ENCODE measurements around the gene TMEM87B.

TMEM87B gene

GRCh38 chr2:112159454-112159921 lies 104.4 kb downstream of the TMEM87B start:
- DNase-seq: no peak
- Mint-ChIP-seq H3K36me3 (no peaks in the 10 kb centered on the region), H3K4me3 (no peak overlapping the region), H3K4me1 (peaks cover 19% of the 10 kb centered on the region in 2 donors), H3K9me3 (peaks cover 0 to 2% of the 10 kb centered on the region in 2 donors), H3K27ac (peak overlapping the region; percentile 32), H3K27me3 (no peaks in the 10 kb centered on the region)
- ATAC-seq (replicated peaks): peak in 1 of 2 donors; percentile 50

GRCh38 chr2:112160283-112161250 lies 105.5 kb downstream of the TMEM87B start:
- H3K9me3 Mint-ChIP-seq: peaks cover 0 to 2% of the 10 kb centered on the region in 2 donors
- H3K27me3 Mint-ChIP-seq: no peaks in the 10 kb centered on the region
- no peak for ATAC-seq (replicated peaks)
- no peaks in the 10 kb centered on the region for H3K36me3 Mint-ChIP-seq
- peak overlapping the region in 1 of 2 donors; percentile 29 for H3K4me3 Mint-ChIP-seq
- H3K4me1 Mint-ChIP-seq: peaks cover 13 to 15% of the 10 kb centered on the region in 2 donors
- H3K27ac Mint-ChIP-seq: peak overlapping the region; percentile 56
- DNase-seq: no peak

- H3K9me3 Mint-ChIP-seq: peaks cover 0 to 2% of the 10 kb centered on the region in 2 donors
- peaks cover 3 to 4% of the 10 kb centered on the region in 2 donors for H3K4me1 Mint-ChIP-seq
- DNase-seq: no peak
- no peaks in the 10 kb centered on the region for H3K27me3 Mint-ChIP-seq
- ATAC-seq (replicated peaks): no peak
- no peaks in the 10 kb centered on the region for H3K36me3 Mint-ChIP-seq
- H3K27ac Mint-ChIP-seq: no peak overlapping the region
- no peak overlapping the region for H3K4me3 Mint-ChIP-seq
Measured at GRCh38 chr2:112161431-112162145, 106.5 kb downstream of the TMEM87B start.

GRCh38 chr2:112162341-112162740 lies 107.3 kb downstream of the TMEM87B start:
- Mint-ChIP-seq H3K27me3 (no peaks in the 10 kb centered on the region), H3K27ac (no peak overlapping the region), H3K9me3 (peaks cover 0 to 2% of the 10 kb centered on the region in 2 donors), H3K4me1 (peaks cover 0 to 2% of the 10 kb centered on the region in 2 donors), H3K36me3 (no peaks in the 10 kb centered on the region), H3K4me3 (no peak overlapping the region)
- DNase-seq (no peak), ATAC-seq (replicated peaks) (no peak)

GRCh38 chr2:112162956-112163355 lies 107.9 kb downstream of the TMEM87B start:
- ATAC-seq (replicated peaks): no peak
- H3K9me3 Mint-ChIP-seq: peaks cover 0 to 2% of the 10 kb centered on the region in 2 donors
- no peaks in the 10 kb centered on the region for H3K27me3 Mint-ChIP-seq
- no peak for DNase-seq
- H3K4me1 Mint-ChIP-seq: peaks cover 0 to 2% of the 10 kb centered on the region in 2 donors
- no peaks in the 10 kb centered on the region for H3K36me3 Mint-ChIP-seq
- no peak overlapping the region for H3K4me3 Mint-ChIP-seq
- H3K27ac Mint-ChIP-seq: no peak overlapping the region

GRCh38 chr2:112163541-112163981 lies 108.5 kb downstream of the TMEM87B start:
- H3K9me3 Mint-ChIP-seq: peaks cover 0 to 2% of the 10 kb centered on the region in 2 donors
- peak overlapping the region; percentile 73 for H3K27ac Mint-ChIP-seq
- no peaks in the 10 kb centered on the region for H3K27me3 Mint-ChIP-seq
- peaks cover 0 to 2% of the 10 kb centered on the region in 2 donors for H3K4me1 Mint-ChIP-seq
- no peak overlapping the region for H3K4me3 Mint-ChIP-seq
- ATAC-seq (replicated peaks) (no peak), DNase-seq (no peak)
- no peaks in the 10 kb centered on the region for H3K36me3 Mint-ChIP-seq

GRCh38 chr2:112164876-112165275 lies 109.8 kb downstream of the TMEM87B start:
- peaks cover 0 to 2% of the 10 kb centered on the region in 2 donors for H3K4me1 Mint-ChIP-seq
- DNase-seq: no peak
- no peaks in the 10 kb centered on the region for H3K36me3 Mint-ChIP-seq
- H3K9me3 Mint-ChIP-seq: peaks cover 0 to 2% of the 10 kb centered on the region in 2 donors
- H3K27me3 Mint-ChIP-seq: peaks cover 0 to 5% of the 10 kb centered on the region in 2 donors
- no peak overlapping the region for H3K4me3 Mint-ChIP-seq
- no peak for ATAC-seq (replicated peaks)
- H3K27ac Mint-ChIP-seq: no peak overlapping the region

- DNase-seq (no peak), ATAC-seq (replicated peaks) (no peak)
- Mint-ChIP-seq H3K4me3 (no peak overlapping the region), H3K36me3 (no peaks in the 10 kb centered on the region), H3K9me3 (peaks cover 0 to 1% of the 10 kb centered on the region in 2 donors), H3K4me1 (peaks cover 0 to 2% of the 10 kb centered on the region in 2 donors), H3K27me3 (peaks cover 0 to 5% of the 10 kb centered on the region in 2 donors), H3K27ac (no peak overlapping the region)
Measured at GRCh38 chr2:112165296-112165695, 110.2 kb downstream of the TMEM87B start.

- no peaks in the 10 kb centered on the region for H3K9me3 Mint-ChIP-seq
- no peak overlapping the region for H3K4me3 Mint-ChIP-seq
- DNase-seq: no peak
- ATAC-seq (replicated peaks): no peak
- H3K27me3 Mint-ChIP-seq: peaks cover 0 to 5% of the 10 kb centered on the region in 2 donors
- H3K27ac Mint-ChIP-seq: no peak overlapping the region
- no peaks in the 10 kb centered on the region for H3K4me1 Mint-ChIP-seq
- no peaks in the 10 kb centered on the region for H3K36me3 Mint-ChIP-seq
Measured at GRCh38 chr2:112166806-112167499, 111.9 kb downstream of the TMEM87B start.

- H3K27me3 Mint-ChIP-seq: peaks cover 0 to 5% of the 10 kb centered on the region in 2 donors
- H3K4me3 Mint-ChIP-seq: no peak overlapping the region
- no peaks in the 10 kb centered on the region for H3K36me3 Mint-ChIP-seq
- no peaks in the 10 kb centered on the region for H3K4me1 Mint-ChIP-seq
- no peaks in the 10 kb centered on the region for H3K9me3 Mint-ChIP-seq
- no peak for DNase-seq
- no peak for ATAC-seq (replicated peaks)
- H3K27ac Mint-ChIP-seq: no peak overlapping the region
Measured at GRCh38 chr2:112168422-112169124, 113.5 kb downstream of the TMEM87B start.
